Posterior vena cava (tissue), 2 donors: Measurements from ENCODE around the gene RELCH. TPM values are rescaled to one million over a fixed set of nuclear protein-coding genes. Genes with fewer than 3 reads are reported as not detected.

Experiments used
- DNase-seq: peaks from one replicate; pipeline ENCODE4 v3.0.0-alpha.2; 2020; ENCODE audit warnings: low spot score
- intact Hi-C, 2 donors: fragments of 100-400 bp; cut with DNase I; formaldehyde crosslinking; loops; one replicate each; pipeline versions ENCODE4 v1.14.1 to v1.14.2; 2022 to 2023
- total RNA-seq, 2 donors: library from RNA; stranded (reverse); fragmentation: NEBNext Ultra II Directional; extraction: Animal tissue kit (Norgen Biotek cat#: 25700); gene quantifications; one replicate each; pipeline ENCODE4 v1.2.1, GENCODE V29; 2021
- donor health status: DM: yes; HTN: yes; CAD: no.
- donor health status: DM: yes; HTN: yes; CAD: no.

The RELCH gene
- total RNA-seq, 2 donors from 2014 or later: 24.9 to 29.7 TPM

GRCh38 chr18:62346333-62347088 is 159.5 kb downstream of the RELCH start:
- intact Hi-C loops: no loop called here
- DNase-seq: no peak

GRCh38 chr18:62347089-62347506 is 160.0 kb downstream of the RELCH start:
- intact Hi-C loops: no loop called here
- DNase-seq: no peak

- intact Hi-C loops: no loop called here
- no peak for DNase-seq
Measured at GRCh38 chr18:62348474-62348873, 161.4 kb downstream of the RELCH start.

- intact Hi-C loops: no loop called here
- DNase-seq: no peak
Measured at GRCh38 chr18:62353170-62353569, 166.1 kb downstream of the RELCH start.

- peak; percentile 70 for DNase-seq
- intact Hi-C loops: no loop called here
Measured at GRCh38 chr18:62354151-62354550, 167.1 kb downstream of the RELCH start.

GRCh38 chr18:62357079-62357719 is 170.1 kb downstream of the RELCH start:
- intact Hi-C loops: no loop called here
- DNase-seq: no peak

Other genes starting within 250 kb of the RELCH start
- 10 to 100 TPM; 18.6 to 23.7 TPM for gene PIGN, start 199 bp upstream of the RELCH start, total RNA-seq
- 10 to 100 TPM in 1 of 2 donors, 1 to 10 TPM in 1; 7.2 to 11.1 TPM for gene TNFRSF11A, start 138.1 kb downstream of the RELCH start, total RNA-seq